Activated CD4-positive, alpha-beta T cell treated with anti-CD3 and anti-CD28 coated beads for 48 hours (primary cell): Measurements from ENCODE around the gene ASB12.
"Not testable (repeated sequence)": the region's sequence is repeated elsewhere in the genome, so short reads cannot be mapped to it uniquely, and the experiment has no call there.

Source experiments
- DNase-seq: peaks from one replicate; pipeline ENCODE4 v3.0.0-alpha.2; 2020

The ASB12 gene, protein sequence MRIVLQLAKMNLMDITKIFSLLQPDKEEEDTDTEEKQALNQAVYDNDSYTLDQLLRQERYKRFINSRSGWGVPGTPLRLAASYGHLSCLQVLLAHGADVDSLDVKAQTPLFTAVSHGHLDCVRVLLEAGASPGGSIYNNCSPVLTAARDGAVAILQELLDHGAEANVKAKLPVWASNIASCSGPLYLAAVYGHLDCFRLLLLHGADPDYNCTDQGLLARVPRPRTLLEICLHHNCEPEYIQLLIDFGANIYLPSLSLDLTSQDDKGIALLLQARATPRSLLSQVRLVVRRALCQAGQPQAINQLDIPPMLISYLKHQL

DNA sequence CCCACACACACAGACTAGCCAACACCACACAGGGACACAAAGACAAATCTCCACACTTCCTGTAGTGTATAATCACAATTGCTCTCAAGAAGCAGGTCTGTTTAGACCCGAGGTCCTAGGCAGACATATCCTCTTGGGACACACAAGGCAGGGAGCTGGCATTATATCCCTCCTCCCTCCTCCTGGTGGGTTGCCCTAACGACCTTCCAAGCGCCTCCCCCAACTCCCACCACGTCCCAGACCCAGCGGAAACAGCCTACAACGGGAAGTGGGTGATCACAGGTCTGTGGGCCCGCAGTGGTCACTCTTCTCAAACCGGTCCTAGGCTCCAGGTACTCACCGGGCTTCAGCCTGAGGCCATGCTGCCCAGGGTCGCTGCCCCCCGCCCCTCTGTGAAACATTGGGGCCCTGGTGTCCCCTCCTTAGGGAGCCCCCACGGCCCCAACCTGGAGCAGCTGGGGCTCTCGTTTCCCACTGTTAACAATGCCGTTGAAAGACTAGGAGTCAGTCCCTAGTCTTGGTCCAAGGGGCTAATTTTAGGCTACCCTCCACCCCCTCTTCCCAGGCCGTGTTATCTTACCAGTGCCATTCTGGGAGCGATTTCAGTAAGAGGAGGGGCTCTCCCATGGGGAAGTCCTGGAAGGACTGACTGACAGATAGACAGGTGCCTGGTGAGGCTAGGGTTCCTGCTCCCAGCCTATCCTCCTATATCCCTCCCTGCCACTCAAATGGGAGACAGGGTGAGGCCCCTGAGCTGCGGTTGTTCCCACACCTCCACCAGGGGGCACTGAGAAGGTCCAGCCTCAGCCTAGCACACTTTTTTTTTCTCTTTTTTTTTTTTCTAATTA lies at the start of gene ASB12:
TSS of gene ASB12 (minus strand) at position 485 of the 848 bp plus-strand sequence. CDS start 4,957 bp downstream, outside the sequence.
- no peak for DNase-seq

DNA sequence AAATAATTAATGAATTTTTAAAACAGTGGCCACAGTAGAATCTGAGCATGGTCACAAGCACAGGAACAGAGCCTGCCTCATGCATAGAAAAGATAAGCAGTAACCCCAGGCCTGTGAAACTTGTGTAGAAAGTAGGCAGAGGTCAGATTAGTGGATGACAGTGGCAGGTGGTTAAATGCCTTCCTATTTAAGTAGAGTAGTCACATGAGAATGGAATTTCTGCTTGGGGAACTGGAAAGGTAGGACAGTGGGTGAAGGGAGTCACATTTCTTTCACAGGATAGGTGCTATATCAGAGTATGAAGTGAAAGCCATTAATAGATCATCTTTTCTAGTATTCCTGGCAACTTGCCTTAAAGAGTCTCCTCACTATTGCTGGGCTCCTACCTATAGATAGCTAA lies 34.9 kb upstream of the ASB12 start:
- DNase-seq: no peak

DNA sequence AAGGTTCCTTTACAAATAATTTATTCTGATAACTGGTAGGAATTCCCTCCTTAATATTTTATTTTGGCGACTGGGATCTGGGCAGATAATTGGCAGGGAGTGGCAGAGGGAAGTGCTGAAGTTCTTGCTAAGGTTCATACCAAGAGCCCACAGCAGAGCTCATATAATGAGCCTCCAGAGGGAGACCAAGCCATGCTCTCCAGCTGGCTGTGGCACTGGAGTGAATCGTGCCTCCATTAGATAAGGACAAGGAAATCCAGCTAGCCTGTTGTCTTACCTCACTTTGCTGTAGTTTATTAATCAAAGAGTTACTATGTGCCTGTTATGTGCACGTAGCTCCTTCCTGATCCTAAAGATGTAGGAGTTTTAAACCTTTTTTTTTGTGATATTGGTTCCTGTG lies 1.3 kb downstream of the ASB12 start:
- no peak for DNase-seq

DNA sequence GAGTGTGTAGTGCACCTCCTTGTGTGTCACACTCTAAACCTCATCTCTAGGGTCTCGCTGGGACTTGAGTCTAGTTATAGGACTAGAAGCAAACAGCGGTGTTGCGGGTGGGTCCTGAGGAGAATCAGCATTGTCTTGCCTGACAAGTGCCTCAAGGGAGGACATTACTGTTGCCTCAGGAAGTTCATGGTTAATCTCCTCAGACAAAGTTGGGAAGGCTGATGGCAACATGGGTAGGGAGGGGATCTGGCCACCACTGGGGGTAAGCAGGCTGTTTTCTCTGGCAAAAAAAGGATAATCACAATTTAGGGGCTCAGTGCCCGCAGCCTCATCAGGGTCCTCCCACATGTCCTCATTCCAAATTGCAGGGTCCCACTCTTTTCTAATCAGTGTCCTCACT lies 12.4 kb downstream of the ASB12 start:
- DNase-seq: no peak

DNA sequence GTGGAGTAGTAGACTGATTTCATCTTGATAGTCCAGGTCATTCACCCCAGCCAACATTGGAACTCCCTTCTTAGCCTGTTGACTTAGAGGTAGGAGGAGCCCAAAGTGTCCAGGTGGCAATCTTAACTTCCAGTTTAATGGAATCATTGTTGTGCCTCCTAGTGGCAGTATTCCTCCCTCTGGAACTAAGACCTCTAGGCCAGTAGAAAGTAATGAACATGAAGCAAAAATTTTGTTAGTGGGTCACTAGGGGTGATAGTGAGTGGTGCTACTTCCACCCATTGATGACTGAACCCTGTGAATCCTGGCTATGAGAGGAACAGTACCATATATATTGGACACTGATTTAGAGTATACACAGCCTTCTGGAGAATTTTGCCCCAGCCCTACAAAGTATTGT lies 16.4 kb downstream of the ASB12 start:
- DNase-seq: not testable (repeated sequence)

DNA sequence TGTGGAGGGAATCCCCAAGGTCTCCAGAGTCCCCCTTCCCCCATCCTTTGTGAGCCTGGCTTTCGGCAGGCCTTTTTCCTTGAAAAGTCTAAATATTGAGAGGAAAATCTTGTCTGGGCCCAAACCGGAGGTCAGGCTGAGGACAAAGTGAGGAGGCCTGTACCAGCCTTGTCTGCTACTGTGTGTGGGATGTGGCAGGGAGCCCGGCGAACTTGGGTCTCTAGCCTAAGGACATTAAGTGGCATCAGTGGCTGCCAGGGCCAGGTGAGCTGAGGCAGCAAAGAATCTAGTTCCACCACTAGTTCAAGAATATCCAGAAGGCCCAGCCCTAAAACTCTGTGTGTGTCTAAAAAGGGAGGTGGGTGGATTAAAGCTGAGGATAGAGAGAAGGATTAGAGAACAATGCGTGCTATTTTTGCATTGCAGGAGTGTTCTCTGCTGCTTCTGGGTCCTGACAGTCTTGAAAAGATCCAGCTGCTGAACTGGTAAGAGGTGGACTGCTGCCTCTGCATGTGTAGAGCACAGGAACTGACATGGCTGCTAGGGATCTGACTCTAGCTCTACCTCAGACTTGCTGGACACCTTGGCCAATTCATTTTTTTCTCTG lies 23.7 kb downstream of the ASB12 start:
- peak; percentile 2 for DNase-seq

DNA sequence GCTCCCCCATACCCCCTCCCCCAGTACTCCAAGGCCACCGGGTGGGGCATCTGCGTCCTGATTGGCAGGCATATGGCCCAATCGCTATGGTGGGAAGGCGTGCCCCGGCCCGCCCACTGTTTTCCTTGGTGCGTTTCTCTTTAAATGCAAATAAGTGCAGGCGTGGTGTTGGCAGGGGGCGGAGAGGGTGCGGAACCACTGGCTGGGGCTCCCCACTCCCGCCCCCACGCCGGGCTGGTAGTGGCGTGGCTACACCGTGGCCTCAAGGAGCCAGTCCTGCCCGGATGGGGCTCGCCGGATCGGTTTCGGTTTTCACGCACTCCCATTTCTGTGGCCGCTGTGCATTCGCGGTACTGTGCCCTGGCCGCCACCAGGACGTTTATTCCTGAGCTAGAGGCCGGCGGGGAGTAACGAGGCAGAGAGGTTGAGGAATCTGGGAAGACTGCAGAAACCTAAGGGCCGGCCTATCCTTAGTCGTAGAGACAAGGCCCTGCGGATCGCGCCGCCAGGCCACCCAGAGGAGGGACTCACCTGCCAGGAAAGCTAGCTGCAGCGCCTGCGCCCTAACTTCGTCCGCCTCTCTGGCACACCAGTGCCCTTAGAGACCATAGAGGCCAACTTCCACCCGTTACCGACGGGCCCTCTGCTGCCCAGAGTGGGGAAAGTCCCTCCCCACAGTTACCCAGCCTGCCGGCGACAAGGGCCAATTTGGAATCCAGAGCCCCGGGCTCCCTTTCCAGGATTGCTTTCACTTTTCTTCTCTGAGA lies 24.5 kb downstream of the ASB12 start:
- DNase-seq: peak; percentile 87

DNA sequence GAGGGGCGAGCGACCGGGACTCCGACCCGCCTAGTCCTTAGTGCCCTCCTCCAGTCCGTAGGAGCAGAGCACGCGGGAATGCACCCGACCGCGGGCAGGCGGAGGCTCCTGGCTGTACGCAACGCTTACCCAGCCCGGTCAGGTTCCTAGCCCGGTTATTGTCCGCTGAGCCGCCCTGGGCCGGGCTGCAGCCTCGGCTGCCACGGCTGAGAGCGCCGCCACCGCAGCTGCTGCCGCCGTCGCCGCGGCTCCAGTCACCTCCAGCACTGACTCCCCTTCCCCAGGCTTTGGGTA lies 25.0 kb downstream of the ASB12 start, which contains the start of gene AMER1:
TSS of gene AMER1 (minus strand) at position 268 of the 294 bp plus-strand sequence. CDS start 12,422 bp downstream, outside the sequence.
- no peak for DNase-seq

DNA sequence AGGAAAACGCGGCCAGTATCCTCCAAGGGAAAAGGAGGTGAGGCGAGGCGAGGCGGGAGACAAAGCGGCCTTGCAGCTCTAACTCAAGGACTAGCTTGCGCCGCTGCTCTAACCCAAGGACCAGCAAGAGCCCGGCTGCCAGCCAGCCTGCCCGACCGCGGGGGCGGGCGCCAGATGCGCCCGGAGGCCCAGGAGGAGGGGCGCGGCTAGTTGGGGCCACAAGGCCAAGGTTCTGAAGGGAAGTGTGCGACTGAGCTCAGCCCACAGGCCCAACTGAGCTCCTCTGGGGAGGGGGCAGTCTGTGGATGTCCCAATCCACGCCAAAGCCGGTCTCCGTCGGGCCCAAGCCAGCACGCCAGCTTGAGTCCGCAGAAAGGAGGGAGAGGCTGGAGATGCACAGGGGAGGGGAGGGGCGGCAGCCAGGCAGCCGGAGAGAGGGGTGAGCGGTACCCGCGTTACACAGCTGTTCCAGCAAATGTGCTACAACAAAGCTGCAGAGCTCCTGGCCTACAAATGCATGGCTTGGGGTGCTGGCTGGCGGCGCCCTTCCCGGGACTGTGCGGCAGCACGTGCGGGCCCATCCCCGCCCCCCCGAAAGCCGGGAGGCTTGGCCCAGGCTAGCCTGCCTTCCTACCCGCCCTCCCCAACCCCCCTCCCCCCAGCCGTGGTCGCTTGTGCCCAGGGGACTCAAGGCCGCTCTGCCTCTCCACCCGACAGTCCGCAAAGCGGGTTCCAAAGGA lies 25.5 kb downstream of the ASB12 start:
- DNase-seq: peak; percentile 22

DNA sequence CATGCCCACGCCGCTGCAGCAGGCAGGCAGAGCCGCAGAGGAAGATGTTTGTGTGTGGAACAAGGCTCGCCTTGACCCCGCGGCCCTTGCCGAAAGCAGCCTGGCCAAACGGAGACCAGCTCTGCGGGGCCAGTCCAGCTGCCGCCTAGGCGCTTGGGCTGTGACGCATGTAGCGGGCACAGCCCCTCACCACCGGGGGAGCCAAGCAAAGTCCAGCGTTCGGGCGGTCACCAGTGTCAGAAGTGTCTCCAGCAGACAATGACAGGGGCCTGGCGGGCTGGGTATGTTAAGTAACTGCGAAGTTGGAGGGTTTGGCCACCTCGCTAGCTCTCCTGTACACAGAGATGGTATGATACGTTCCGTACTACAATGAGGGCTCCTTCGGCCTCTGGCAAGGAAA lies 26.2 kb downstream of the ASB12 start:
- DNase-seq: no peak

DNA sequence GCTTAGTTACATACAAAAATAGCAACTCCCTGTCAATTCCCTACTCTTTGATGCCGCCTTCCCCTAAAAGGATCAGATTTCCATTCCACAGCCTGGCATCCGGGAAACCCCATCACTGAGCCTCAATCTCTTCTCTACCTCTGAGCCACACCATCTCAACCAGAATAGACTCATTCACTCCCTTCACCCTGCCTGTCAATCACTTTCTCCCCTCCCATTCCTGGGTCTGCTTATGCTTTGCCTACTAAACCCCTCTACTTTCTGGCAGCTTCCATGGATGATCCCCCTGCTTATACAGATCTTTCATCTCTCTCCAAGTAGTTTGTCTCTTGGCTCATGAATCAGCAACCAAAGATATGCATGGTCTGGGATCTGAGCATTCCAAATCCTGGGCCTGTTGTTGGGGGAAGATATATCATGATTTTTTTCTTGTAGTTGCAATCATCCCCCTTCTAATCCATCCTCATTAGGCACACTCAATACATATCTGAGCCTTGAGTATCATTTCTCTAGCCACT lies 27.5 kb downstream of the ASB12 start:
- no peak for DNase-seq

DNA sequence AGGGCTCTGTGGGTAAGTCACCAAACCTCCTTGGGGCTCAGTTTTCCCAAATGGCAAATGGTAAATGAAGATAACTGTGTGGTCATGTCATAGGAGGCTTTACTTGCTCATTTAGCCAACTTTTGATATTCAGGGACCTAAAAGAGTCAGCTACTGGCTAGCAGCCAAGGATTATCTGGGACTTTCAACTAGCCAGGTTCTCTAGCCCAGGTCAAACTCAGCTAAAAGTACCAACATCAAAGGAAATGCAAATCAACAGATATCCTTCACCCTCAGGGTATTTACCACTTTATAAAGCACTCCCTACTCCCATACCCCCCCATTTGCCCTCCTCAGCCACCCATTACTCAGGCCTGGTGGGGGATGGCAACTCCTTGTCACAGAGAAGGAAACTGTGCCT lies 32.4 kb downstream of the ASB12 start:
- no peak for DNase-seq

DNA sequence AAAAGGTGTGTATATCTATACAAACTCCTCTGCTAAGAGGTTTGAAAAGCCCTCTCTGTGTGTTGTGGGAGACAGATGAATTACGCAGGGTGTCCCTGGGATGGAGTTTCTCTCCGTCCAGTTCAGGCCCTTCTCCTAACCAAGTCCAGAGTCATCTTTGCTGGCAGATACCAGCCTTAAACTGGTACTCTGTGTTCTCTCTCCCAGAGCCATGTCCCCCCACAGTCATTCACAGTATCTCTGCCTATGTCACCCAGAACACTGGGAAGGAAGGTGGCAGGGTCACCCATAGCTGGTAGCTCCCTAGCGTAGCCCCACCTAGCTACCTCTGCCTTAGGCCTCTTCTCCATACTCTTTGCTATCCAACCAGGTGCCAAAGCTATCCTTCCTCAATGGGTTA lies 33.8 kb downstream of the ASB12 start:
- DNase-seq: no peak

DNA sequence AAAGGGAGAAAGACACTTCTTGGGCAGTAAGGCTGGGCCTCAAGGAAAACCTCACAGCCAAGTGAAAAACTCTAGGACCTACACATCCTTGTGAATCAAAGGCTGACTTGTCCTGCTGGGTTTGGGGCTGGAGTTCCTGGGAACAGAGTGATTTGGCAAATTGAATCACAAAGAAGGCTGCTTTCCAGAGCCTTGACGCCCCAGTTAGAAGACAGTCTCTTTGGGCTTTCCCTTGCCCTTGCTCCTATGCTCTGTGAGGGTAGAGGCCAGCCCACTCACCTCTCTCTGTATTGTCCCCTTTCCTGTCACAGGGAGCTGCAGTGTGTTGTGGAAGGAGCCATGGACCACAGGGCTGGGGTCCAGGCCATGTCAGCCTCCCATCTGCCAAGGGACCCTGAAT lies 34.5 kb downstream of the ASB12 start:
- no peak for DNase-seq

DNA sequence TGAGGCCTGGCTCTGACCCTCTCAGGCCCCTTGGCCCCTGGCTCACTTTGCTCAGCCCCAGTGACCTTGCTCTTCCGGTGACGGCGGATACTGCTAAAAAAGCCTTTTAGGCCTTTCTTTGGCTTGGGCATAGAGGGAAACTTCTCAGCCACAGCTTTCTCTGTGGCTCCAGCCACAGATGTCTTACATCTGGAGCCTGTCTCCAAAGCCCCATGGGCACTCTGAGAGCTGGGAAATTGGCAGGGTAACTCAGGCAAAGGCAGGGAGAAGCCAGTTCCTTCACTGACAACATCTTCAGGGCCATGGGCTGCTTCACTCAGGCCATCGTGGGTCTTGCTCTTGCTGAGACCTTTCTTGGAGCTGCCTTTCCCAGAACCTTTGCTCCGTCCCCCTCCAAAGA lies 37.7 kb downstream of the ASB12 start:
- no peak for DNase-seq

DNA sequence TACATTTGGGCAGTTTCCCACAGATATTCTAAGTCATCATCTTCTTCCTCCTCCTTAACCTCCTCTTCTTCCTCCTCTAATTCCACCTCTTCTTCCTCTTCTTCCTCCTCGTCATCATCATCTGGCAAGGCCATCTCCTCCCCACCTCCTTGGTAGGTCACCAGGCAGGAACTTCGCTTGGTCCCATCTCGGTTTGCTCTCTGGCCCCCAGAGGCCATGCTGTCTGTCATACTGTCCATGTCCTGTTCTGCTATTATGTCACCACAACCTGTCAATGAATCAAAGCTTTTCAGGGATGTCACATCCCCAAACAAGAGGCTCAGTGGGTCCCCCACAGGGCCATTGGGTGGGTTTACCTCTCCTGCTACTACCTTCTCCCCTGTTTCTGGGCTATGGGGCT lies 38.4 kb downstream of the ASB12 start:
- no peak for DNase-seq

DNA sequence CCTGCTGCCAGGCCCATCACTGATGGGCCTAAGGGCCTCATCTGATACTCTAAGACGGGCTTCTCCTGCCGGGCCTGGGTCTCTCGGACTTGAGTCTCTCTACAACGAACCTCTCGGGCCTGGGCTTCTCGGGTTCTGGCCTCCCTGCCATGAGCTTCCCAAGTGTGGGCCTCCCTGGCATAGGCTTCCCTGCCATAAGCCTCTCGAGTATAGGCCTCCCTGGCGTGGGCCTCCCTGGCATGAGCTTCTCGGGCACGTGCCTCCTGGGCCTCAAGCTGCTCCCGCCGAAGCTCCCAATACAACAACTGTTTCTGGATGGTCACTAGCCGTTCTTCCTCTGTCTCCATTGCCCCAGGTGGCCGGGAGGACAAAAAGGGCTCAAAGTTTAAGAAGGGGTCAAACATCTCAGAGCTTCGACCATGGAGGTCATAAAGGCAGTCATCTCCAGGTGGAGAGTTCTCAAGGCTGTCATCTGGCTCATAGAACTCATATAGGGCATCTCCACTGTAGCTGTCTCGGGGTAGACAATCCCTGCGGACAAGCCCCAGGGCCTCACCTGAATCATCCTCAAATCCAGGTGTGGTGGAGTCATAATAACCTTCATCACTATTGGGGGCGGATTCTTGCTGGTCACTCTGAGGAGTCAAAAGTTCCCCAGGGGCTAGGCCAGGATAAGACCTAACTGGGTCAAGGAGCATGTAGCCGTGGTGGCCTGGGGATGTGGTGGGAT lies 39.0 kb downstream of the ASB12 start:
- DNase-seq: no peak

DNA sequence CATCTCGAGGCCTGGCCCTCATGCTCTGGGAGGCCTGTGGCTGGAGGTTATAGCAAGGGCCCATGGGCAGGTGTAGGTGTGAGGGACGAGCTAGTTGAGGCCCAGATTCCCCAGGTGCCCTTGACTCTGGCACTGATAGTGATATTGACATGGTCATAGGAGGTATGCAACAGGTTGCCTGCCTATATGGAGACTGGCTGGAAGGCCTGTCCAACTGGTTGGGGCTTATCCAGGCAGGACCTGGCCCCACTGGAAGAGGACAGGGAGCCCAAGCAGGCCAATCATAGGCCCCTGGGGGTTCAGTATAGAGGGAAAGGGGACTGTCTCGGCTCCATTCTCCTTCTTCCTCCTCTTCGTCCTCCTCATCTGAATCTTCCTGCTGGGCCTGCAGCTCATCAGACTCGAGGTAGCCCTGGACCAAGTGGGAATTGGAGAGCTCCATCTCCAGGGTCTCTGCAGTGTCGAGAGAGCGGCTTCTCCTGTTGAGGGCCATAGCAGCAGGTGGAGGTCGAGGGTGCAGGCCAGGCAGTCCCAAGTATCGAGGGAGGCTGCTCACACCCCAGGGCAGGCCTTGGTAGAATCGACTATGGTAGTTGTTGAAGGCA lies 40.2 kb downstream of the ASB12 start:
- no peak for DNase-seq

DNA sequence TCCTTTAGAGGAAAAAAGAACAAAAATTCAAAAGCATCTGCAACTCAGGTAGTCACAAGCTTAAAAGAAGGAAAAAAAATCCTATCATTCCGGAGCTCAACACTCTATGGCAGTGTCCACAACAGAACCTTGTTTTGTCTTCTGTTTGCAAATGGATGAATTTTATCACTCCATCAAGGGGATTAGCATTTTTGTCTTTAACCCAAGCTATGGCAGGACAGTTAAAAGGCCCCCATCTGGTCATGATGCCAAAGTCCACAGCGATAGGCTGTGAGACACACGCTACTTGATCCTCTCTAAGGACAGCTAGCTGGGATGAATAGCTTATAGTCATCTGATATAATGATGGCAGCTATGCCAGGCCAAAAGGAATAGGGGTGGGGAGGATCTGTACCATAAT lies 41.5 kb downstream of the ASB12 start:
- no peak for DNase-seq

DNA sequence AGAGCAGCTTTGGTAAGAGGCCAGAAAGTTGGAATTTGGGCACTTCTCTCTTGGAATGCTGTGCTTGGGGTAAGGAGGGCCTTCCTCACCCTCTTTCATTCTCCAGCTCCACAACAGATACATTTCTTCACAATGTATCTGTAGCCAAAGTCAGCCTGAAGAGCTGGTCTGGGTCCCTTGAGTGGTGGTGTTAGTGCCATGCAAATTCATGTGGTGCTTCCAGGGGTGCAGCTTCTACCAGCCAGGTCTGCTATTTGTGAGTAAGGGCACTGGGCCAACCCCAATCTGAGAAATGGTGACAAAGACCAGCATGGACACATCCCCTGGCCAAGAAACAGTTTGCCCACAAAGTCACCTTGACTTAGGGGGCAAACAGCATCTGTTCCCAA lies 42.7 kb downstream of the ASB12 start:
- no peak for DNase-seq
